Activated CD4-positive, alpha-beta T cell treated with anti-CD3 and anti-CD28 coated beads, Interleukin-2, amount 50 U/mL, for 24 hours (primary cell): ENCODE data around the gene TSPAN11.

Experiments
- DNase-seq, 2 donors: peaks; one replicate each; pipeline ENCODE4 v3.0.0-alpha.2; 2020; ENCODE audit warnings: low read depth in 1 of 2, low spot score in 1 of 2

The TSPAN11 gene

DNA sequence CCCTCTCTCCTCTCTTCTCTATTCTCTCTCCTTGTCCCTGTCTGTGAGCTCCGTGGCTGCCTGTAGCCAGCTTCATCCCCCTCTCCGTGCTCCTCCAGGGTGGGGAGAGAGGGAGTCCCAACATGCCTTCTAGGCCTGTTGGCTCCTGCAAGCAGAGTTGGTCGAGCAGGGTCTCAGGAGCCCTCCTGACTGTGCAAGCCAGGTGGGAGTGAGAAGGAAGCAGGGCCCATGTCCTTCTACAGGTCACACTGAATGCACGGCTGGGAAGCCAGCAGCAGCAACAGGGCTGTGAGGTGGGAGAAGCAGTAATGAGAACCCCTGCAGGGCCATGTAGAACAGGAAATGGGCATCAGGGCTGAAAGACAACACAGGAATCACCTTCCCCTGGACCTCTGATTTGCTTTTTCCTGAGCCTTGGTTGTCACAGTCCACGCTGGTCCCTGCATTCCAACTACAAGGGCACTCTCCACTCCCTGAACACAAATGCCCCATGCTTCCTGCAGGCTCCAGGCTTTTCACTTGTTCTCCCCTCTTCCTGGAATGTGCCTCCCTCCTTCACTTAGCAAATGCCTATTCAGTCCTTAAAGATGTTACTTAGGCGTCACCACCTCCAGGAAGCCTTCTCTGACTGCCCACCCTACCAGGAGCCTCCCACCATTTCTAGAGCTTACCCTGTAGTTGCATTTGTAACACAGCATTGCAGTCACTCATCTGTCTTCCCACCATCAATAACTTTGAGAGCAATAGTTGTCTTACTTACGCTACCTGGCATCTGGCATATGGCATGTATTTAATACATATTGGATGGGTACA is 51.2 kb downstream of the TSPAN11 start:
- no peak for DNase-seq

DNA sequence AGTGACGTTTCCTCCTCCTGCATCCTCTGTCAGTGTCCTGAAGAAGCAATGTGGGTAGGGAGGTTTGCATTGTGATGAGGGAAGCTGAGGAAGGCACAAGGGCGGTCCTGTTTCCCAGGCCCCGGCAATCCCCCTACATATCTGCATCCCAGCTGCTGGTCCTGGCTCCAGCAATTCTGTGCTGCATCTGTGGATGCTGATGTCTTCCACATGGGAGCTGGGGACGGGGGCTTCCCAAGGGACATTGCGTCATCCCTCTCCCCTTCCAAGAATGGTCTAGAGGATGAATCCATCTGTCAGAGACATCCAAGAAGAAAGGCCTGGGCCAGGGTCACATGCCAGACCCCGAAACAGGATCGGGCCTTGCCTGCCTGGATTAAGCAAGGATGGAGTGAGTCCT is 52.1 kb downstream of the TSPAN11 start:
- DNase-seq = no peak

DNA sequence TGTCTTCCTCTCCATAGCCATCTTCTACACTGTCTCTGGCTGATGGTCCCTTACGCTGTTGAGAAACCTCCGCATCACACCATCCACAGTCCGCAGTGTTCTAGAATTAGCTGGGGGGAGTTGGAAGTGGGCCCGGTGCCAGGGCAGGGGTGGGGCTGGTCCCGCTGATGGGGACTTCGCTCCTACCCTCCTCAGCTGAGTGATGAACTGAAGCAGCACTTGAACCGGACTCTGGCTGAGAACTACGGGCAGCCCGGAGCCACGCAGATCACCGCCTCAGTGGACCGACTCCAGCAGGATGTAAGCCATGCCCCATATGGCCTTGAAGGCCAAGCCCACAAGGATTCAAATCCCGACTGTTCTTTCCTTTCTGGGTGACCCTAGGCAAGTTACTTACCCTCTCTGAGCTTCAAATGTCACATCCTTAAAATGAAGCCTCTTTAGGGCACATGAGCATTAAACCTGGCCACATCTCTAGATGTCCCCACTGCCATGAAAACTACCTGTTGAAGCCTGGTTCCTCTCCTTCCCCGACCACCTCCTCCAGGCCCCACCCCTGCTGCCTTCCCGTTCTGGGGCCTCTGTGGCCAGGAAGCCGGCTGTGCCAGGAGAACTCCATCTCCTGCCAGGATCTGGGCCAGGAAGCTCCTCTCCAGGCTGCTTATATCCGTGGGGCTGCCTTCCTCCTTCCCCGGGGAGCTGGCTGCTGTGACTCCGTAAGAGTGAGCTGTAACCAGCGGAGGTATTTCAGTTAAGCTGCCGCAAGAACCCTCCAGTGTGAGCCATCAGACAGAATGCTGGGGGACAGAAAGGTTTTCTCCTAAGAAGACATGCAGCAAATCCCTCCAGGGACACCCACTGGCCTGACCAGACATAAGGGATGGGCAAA is 53.1 kb downstream of the TSPAN11 start:
- DNase-seq = no peak

DNA sequence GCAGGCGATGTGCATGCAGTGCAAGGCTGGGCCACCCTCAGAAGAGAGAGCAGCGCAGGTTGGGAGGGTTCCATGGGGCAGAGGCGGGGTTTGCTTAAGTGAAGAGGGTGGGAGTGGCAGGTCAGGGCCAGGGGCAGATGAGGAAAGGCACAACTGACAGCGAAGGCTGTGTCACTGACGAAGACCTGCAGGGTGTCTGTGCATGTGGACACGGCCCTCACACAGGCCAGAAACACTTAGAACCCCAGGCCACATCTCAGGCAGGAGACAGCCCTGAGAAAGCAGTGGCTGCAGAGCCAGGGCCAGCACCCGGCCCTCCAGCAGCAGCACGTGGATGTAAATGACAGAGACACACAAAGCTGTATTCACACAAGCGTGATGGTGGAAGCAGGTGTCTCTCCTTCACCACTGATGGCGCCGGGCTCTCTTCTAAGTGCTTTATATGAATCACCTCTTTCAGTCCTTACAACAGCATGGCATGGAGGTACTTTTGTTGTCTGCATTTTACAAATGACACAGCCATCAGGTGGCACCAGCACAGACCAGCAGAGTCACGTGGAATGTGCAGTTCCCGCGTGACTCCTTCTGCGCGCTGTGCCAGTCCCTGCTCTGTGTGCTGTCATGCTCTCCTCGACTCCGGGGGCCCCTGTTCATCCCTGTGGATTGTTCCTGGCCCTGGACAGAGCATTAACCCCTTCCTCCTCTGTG is 54.6 kb downstream of the TSPAN11 start:
- no peak for DNase-seq

DNA sequence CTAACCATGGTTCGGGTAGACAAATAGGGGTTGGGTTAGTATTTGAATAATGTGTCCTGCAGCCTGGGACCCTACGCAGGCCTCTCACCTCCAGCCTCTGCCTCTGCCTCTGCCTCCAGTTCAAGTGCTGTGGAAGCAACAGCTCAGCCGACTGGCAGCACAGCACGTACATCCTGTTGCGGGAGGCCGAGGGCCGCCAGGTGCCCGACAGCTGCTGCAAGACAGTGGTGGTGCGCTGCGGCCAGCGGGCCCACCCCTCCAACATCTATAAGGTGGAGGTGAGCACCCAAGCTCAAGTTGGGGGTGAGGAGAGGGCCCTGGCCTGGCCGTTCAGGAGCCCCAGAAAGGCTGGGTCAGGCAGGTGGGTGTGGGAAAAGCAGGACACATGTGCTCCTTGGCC is 55.9 kb downstream of the TSPAN11 start:
- DNase-seq = no peak

DNA sequence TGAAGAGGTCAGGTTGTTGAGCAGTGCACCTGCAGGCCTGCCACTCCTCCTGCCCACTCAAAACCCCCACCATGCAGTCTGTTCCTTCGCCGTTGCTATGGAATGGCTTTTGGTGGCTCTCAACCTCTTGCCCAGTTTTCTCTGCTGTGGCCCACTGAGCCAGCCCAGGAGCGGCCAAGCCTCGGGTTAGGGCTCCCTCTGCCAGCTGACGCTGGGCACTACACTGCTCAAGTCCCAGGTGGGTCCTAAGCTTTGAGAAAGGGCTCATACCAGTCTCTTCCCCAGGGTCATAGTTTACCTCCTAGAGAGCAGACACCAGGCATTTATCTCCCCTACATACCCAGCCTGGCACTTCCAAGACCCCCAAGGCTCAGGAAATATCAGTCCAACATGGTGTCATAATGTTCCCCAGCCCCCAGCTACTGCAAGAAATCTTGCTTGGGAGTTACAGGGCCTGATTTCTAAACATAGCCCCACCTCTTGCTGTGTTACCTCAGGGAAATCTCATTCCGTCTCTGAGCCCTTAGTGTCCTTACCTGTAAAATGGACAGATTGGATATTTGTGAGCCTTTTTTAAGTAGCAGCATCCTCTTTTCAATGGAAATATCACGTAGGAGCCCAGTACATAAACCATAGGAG is 59.4 kb downstream of the TSPAN11 start:
- DNase-seq = no peak

DNA sequence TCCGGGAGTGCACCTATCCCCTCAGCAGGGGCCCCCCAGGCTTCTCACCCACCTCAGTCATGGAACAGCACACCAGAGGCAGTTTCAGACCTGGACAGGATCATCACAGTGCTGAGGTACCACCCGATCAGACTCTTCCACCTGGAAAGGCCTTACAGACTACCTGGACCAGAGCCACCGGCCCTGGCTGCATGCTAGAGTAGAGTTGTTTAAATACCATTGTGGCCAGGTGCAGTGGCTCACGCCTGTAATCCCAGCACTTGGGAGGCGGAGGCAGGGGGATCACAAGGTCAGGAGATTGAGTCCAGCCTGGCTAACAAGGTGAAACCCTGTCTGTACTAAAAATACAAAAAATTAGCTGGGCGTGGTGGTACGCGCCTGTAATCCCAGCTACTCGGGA is 61.5 kb downstream of the TSPAN11 start:
- DNase-seq = no peak

DNA sequence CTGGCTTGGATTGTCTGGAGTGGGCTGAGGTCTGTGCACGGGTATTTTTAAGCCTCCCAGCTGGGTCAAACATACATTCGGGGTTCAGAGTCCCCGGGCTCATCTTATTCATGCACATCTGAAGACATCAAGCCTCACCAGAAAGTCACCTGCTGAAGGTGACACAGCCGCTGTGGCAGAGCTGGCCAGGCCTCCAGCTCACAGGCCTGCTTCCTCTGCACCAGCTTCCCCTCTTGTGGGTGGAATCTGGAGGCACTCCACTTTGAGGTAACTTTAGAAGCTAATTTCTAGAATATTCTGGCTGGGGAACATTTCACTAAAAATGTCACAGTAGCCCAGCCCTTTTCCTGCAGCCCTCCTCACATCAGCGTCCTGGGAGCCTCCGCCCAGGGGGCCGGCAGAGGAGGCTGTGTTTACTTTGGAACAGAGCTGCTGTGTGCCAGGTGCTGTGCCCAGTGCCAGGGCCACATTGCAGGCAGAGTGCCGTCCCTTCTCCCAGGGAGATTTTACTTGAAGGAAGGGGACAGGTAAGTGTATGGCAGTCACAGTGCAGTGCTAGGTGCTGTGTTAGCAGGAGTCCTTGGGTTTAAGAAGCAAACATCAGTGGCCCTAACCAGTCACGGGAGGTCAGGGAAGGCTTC is 62.2 kb downstream of the TSPAN11 start:
- DNase-seq = no peak

DNA sequence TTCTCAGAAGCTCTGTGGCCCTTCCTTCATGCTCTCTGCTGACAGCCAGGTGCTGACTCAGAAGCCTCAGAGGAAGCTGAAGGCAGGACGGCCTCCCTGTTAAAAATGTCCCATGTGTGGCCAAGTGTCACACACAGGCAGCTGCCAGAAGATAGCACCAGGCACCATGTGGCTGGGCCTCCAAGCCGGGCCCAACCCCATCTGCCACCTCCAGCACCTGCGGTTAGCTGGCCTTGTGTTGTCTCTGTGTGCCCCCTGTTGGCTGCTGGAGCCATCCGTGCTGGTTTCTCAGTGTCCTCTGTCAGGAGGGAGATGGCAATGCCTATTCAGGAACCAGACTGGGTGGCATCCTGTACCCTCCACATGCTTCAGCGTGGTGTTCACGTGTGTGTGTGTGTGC is 63.2 kb downstream of the TSPAN11 start:
- no peak for DNase-seq

DNA sequence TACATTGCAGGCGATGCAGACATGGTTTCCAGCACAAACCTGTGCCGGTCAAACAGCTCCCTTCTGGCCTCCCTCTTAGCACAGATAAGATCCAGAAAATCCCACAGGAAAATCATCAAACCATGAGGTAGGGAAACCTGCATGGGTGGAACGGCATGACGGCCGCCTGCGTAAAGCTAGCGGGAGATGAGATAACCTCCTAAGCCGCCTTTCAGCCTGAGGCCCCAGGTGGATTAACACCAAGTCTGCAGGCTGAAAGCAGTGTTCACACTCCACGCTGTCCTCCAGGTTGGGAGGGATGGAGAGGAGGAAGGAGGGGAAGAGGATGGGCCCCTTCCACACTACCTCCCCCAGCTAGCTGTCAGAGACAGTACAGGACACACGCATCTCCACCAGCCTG is 63.8 kb downstream of the TSPAN11 start:
- DNase-seq = no peak

DNA sequence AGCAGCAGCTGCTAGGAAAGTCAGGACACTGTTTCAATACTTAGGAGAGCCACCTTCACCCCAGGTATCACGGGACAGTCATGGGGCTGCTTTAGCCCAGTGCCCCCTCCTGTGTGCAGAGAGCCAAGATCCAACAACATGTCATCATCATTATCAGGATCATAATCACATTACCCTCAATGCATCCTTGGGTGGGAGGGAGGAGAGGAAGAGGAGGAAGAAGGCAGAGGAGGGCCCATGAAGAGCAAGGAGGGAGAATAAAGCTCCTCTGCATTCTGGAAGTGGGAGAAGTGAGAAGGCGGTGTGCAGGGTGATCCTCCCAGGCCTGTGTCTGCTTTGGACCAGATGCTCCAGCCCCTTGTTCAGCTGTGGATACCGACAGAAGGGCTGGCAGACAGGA is 64.2 kb downstream of the TSPAN11 start:
- DNase-seq = no peak

DNA sequence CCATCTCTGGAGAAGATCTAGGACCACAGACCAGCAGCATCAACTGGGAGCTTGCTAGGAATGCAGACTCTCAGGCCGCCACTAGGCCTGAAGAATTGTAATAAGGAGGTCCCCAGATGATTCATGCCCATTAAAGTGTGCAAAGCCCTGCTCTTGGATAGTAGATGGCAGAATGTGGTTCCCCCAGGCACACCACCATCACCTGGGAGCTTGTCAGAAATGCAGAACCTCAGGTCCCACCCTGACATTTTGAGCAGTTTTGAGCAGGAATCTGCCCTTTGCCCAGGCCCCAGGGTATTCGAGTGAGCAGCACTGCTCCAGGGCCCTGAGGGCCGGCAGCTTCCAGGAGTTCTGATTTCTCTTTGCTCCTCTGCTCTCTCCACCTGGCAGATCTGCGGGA is 64.9 kb downstream of the TSPAN11 start:
- DNase-seq = no peak

DNA sequence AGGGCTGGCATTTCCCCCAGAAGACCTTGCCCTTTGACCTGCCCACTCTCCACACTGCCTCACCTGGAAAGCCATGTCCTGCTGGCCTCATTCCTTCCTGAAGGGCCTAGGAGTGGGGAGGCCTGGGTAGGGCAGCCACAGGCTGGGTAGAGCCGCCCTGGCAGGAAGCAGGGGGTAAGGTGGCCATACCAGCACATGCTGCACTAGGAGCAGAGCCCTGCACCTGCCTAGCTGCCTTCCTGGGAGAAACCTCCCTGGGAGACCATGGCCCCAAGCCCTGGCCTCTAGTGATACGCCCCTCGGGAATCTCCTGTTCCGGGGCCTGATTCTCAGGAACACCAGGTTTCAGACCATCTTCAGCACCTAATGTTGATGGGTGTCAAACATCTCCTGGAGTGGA is 65.8 kb downstream of the TSPAN11 start:
- DNase-seq = no peak

DNA sequence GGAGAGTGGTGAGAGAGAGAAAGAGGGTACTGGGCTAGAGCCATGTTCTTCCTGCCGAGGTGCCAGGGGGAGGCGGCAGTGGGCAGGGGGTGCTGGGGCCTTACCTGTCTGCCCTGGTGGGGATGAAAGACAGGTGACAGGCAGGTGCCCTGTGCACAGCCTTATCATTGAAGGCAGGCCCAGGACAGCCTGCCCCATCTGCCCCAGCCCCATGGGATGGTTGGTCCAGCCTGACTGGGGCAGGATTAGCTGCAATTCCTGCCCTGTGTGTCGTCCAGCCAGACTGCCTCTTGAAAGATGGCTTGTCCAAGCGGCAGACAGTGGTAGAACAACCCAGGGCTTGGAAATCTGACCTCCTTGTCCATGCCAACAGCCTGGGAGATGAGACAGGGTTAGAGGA is 67.2 kb downstream of the TSPAN11 start:
- no peak for DNase-seq

DNA sequence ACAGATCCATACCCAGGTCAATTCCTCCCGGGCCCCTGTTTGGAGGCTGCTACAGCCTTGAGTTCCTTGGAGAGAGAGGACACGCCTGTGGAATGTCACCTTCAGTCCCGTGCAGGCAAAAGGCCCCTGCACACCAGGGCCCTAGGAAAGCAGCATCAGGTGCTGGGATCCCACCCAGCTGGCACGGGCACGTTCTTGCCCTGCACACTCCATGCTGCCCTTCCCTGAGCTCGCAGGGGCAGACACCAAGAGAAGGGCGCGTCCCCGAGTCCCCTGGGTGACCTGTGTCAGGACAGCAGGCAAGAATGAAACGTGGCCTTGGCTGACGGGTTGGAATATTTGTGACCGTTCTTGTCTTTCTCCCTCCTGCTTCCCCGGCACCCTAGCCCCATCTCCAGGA is 67.7 kb downstream of the TSPAN11 start:
- no peak for DNase-seq

DNA sequence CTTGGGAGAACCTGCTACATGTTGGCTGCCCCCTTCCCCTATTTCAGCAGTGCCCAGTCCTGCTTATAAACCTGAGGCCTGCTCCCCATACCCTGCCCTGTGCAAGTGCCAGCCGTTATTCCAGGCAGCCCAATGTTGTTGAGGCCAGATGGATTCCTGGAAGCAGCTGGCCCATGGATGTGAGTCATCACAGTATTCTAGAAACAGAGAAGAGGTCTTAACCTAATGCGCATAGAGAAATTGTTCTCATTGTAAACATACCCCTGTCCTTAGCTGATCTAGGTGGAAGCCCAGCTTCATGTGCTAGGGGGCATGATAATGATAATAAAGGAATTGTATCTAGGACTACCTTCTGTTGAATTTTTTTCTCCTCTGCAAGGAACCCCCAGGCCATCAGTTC is 69.7 kb downstream of the TSPAN11 start:
- DNase-seq = no peak

DNA sequence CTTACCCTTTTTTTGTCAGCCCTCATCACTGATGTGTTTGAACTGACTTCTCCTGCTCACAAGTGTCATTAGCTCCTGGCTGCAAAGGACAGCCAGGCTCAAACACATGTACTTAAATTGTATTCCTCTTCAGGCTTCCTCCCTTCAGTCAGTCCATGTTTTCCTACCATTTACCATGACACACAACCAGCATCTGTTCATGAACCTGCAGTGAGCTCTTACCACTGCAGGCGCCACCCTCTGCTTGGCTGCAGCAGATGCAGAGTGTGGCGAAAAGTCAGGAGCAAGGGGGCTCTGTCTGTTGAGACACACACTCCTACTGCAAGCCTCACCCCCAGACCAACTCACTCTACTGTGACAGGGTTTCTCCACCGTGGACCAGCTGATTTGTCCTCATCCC is 70.2 kb downstream of the TSPAN11 start:
- no peak for DNase-seq

DNA sequence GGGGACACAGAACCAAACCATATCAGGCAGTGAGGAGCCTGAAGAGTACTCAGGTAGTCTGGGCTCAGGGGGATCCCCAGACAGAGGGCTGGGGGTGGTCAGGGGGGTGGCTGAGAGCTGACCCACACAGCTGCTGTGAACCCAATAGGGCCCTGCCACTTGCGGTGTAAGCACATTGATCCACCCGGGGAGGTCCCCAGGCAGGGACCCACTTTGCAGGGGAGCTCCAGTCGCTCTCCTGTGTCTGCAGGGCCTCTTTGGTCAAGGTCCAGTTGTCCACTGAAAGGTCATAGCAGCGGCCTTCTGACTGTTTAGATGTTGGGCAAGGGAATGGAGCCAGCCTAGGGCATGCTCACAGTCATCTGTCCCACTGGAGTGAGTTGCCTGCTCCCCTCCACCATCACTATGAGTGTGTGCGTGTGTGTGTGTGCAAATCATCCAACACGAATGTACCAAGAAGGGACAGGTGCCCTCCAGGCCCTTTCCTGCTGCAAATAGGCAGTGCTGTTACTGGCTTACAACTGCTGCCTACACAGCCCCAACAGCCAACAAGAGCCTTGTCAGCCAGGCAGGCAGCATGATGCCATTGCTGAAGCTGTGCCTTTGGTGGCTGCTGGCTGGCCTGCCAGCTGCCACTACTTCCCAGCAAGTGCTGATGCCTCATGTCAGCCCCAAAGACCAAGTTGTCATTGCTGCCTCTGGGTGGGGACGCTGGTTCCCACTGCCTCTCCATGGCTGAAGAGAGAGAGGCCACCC is 71.3 kb downstream of the TSPAN11 start:
- no peak for DNase-seq

DNA sequence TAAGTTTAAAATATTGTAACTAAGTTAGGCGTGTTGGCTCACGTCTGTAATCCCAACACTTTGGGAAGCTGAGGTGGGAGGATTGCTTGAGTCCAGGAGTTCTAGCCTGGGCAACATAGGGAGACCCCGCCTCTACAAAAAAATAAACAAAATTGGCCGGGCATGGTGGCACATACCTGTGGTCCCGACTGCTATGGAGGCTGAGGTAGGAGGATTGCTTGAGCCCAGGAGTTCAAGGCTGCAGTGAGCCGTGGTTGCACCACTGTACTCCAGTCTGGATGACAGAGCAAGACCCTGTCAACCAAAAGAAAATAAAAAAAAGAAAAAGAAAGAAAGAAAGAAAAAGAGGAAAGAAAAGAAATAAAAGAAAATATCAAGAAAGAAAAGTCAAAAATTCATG is 72.5 kb downstream of the TSPAN11 start:
- DNase-seq = no peak

DNA sequence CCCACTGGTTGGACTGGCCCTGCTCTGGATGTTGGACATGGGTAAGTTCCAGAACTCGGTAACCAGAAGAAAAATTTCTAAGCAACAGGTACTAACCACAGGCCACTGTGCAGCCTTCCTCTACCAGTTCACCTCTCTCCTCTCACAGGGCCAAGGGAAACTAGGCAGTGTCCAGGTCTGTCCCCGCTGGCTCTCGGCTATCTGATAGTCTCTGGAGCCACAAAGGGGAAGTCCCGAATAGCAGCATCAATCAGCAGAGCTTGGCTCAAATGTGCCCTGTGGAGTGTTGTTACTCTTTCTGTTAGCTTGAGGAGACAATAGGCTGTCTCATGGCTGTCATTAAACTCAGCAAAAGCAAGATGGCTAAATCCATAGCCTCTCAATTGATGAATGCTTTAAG is 73.2 kb downstream of the TSPAN11 start:
- DNase-seq = no peak
